ENCODE results near the gene KRT34. TPM values are rescaled to one million over a fixed set of nuclear protein-coding genes. Genes with fewer than 3 reads are reported as not detected.
A peak's percentile ranks its signal among the peaks of the same experiment; 100 is the strongest.

The KRT34 gene
- total and polyA plus RNA-seq, 2 experiments from 2014 or later, result not detected

- ATAC-seq, result no peak
- no peak overlapping the region for H3K27ac Mint-ChIP-seq
- peak overlapping the region; percentile 81; the same call in 1 of the 2 replicates for H2AFZ ChIP-seq
These were observed 4.6 kb downstream of the KRT34 start for GRCh38 chr17:41377546-41377945.

More at GRCh38 chr17:41377546-41377945, 4.6 kb downstream of the KRT34 start:
- Histone ChIP-seq H3K9me2 (ENCODE audit: insufficient read depth) (peaks cover 25% of the 10 kb centered on the region), H3K4me3 (no peak overlapping the region), H3K4me2 (peak overlapping the region; percentile 24; the same call in 1 of the 2 replicates), H3F3A (replicated peaks; ENCODE audit: low read depth) (no peaks in the 10 kb centered on the region), H3K27ac (ENCODE audit: low read depth) (0 out of 2 replicates have a peak overlapping the region, but pooled peaks have one; percentile 45), H3K27me3 (ENCODE audit: insufficient read depth) (no peaks in the 10 kb centered on the region), H3K79me2 (replicated peaks; ENCODE audit: insufficient read depth) (no peaks in the 10 kb centered on the region), H3K36me3 (ENCODE audit: insufficient read depth) (no peaks in the 10 kb centered on the region), H4K20me1 (replicated peaks; ENCODE audit: insufficient read depth) (no peaks in the 10 kb centered on the region), H3K4me1 (ENCODE audit: insufficient read depth) (peaks cover 7% of the 10 kb centered on the region)
- TF ChIP-seq ZNF462 (CRISPR knock-in tag; IDR thresholded peaks at IDR 0.05) (no peak), ZNF114 (CRISPR knock-in tag; IDR thresholded peaks at IDR 0.05) (no peak), CTCF (conservative IDR thresholded peaks at IDR 0.05; ENCODE audit: low read depth in 2 of 2) (no peak)
- Mint-ChIP-seq H3K9me3 (peaks cover 8% of the 10 kb centered on the region), H3K4me1 (peaks cover 9% of the 10 kb centered on the region), H3K36me3 (ENCODE audit: low read depth) (no peaks in the 10 kb centered on the region; the same call in 2 of the 3 replicates), H3K27me3 (ENCODE audit: insufficient read depth, low read depth, poor library complexity) (peaks cover 5% of the 10 kb centered on the region), H3K4me3 (no peak overlapping the region)
- DNase-seq (ENCODE audit: low spot score), result peak; percentile 4
